GM21737 (cell line): ENCODE data around the gene SRCAP.
"Not testable (repeated sequence)": the region's sequence is repeated elsewhere in the genome, so short reads cannot be mapped to it uniquely, and the experiment has no call there.

ENCODE experiments used
- ATAC-seq: cut with Tn5 transposase; IDR thresholded peaks from one replicate; pipeline ENCODE4 v1.9.1; 2021; ENCODE audit warnings: mild to moderate bottlenecking, moderate library complexity; ENCODE audit not compliant: unreplicated experiment

Gene SRCAP

DNA sequence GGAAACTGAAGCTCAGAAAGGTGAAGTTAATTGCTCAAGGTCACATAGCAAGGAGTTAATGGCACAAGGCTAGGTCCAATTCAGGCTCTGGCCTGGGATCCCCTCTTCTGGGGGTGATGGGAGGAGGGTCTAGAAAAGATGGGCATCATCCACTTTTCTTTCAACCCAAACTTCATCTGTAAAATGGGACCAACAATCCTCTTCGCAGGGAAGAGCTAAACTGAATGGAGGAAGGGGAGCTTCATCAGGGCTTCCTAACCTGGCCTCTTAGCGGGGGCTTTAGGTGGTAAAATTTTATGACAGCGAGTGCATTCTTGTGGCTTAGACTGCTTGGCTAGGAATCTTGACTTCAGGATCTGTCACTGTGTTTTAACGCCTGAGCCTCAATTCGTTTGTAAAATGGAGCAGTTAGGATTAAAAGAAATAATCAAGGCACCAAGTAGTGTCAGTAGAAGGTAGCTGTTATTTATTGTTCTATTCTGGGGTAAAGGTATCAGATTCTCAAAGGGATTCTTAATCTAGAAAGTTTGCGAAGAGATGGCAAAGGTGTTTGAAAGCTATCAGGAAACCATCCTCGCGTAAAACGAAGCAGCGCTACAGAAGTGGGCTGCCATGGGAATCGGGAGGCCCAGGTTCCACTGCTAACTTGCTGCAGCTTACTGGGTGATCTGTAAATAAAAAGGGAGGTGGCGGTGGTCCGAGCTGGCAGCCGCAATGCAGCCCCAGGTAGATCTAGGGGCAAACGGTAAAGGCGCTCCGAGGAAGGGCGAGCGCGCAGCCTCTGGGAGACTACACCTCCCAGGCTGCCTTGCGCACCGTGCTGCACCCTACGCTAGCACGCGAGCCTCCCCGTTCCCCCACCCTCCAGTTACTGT, 1.5 kb upstream of the SRCAP start:
- no peak for ATAC-seq

DNA sequence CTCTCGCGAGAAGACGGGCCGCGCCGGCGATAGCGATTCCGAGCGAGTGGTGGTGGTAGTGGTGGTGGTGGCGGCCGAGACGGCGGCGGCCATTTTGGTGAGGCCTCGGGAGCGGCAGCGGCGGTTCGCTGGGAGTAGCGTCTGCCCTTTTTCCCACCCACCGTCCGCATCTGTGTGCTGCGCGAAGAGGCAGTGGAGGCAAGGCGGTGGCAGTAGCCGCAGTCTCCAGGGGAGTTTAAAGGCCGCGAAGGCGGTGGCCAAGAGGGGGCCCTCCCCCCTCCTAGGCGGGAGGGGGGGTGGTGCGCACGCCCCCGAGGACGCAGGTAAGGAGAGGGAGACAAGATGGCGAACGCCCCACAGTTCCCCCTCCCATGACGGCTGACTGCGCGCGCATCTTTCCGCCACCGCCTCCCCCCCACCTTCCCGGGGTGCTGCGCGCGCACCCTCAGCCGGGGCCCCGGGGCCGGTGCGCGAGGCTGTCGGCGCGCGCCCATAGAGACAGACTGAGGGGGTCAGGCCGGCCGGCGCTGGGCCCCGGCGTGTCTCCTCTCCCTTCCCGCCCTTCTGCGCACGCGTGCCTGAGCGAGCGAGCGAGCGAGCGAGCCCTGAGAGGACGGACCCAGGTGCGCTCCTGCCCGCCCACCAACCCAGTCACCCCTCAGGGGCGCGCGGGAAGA, 694 bp upstream of the SRCAP start:
- ATAC-seq: peak; percentile 79

DNA sequence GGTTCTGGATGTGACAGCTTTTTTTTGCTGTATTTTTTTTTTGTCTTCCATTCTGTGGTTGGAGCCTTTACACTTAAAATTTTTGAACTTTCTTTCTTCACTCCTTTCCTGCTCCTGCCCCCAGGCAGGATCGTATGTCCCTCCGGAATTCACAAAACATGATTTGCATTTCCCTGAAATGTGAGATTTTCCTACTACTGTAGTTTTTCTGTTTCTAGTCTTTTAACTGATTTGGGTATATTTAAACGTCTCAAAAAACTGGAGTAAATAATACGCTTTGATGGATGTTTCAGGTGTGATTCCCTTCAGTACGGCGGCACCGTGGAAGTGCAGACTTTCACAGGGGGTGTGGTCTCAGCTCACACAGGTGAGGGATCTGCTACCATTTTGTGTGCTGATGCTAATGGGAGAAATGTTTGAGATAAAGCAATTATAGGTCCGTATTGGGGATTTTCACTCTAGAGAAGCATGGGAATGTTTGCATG, 686 bp downstream of the SRCAP start:
- no peak for ATAC-seq

DNA sequence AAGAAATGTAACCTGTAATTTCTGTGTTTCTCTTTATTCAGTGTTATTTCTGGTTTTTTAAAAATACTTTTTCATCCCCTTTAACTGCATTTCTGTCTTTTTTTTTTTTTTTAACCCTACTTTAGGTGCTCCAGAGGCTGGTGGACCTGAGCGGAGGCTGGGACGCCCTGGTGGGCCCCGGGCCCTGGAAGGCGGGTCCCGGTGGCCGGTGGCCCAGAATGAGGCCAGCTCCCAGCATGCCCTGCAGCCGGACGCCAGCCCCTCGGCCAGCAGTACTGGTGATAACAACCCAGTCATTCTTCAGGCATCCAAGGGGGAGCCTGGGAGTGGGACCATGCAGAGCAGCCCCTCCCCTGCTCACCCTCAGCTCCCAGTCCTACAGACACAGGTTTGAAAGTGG, 1.5 kb downstream of the SRCAP start:
- ATAC-seq: no peak

DNA sequence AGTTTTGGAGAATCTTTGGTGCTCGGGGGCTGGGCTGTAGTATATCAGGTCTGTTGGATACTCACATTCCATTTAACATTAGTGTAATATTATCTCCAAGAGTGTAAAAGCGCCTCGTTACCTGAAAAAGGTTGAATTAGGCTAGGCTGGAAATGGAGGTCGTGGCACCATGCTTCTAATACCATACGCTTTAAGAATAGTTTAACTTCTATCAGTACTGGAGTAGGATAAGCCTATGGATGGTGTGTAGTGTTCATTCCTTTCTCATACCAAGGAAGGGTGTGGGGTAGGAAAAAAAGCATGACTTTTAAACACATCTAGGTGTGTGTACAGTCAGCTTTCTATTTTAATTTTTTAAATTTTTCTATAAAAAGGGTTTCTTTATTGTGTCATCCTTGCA, 2.0 kb downstream of the SRCAP start:
- ATAC-seq: no peak

DNA sequence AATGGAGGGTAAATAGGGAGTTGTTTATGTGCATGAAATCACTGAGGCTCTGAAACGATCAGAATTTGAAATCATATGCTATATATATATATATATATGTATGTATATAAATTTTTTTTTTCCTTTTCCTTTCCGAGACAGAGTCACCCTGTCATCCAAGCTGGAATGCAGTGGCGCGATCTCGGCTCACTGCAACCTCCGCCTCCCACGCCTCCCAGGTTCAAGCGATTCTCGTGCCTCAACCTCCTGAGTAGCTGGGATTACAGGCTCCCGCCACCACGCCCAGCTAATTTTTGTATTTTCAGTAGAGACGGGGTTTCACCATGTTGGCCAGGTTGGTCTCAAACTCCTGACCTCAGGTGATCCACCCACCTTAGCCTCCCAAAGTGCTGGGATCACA, 4.1 kb downstream of the SRCAP start:
- not testable (repeated sequence) for ATAC-seq

DNA sequence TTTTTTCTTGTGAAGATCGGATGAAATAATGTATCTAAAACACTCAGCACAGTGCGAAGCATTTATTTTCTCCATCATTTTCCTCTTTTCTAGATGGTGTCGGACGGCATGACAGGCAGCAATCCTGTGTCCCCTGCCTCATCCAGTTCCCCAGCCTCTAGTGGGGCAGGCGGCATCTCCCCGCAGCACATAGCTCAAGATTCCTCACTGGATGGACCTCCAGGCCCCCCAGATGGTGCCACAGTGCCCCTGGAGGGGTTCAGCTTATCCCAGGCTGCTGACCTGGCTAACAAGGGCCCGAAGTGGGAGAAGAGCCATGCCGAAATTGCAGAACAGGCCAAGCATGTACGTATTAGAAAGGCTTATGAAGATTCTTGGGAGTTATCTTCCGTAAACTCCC, 5.0 kb downstream of the SRCAP start:
- ATAC-seq: no peak

DNA sequence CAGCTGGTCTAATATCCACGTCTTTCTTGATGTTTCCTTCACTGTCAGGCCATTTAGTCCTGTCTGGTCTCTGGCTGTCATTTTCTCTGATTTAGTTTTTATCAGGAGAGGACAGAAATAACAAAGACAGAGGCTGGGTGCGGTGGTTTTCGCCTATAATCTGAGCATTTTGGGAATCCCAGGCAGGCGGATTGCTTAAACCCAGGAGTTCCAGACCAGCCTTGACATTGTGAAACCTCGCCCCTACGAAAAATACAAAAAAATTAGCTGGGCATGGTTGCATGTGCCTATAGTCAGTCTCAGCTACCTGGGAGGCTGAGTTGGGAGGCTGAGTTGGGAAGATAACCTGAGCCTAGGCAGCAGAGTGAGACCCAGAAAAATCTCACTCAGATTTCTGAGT, 7.1 kb downstream of the SRCAP start:
- ATAC-seq: no peak

DNA sequence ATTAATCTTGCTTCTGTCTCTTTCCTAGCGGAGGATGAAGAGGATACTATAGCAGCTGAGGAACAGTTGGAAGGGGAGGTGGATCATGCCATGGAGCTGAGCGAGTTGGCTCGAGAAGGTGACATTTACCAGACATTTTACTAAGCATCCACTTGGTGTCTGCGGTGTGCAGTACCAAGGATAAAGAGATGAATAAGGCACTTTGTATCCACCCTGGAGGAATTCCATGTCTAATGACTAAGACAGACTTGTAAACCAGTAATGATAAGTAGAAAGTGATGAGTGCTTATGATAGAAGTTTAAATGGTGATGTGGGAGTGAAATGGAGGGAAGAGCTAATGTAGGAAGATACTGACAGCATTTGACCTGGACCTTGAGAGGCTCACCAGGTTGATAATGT, 12.0 kb downstream of the SRCAP start:
- ATAC-seq: no peak

DNA sequence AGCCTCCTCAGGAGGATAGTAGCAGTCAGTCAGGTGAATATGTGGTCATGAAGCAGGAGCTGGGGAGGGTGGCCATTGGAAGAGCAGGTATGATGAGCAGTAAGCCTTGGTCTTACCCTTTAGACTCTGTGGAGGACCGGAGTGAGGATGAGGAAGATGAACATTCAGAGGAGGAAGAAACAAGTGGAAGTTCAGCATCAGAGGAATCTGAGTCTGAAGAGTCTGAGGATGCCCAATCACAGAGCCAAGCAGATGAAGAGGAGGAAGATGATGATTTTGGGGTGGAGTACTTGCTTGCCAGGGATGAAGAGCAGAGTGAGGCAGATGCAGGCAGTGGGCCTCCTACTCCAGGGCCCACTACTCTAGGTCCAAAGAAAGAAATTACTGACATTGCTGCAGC, 12.7 kb downstream of the SRCAP start:
- no peak for ATAC-seq

DNA sequence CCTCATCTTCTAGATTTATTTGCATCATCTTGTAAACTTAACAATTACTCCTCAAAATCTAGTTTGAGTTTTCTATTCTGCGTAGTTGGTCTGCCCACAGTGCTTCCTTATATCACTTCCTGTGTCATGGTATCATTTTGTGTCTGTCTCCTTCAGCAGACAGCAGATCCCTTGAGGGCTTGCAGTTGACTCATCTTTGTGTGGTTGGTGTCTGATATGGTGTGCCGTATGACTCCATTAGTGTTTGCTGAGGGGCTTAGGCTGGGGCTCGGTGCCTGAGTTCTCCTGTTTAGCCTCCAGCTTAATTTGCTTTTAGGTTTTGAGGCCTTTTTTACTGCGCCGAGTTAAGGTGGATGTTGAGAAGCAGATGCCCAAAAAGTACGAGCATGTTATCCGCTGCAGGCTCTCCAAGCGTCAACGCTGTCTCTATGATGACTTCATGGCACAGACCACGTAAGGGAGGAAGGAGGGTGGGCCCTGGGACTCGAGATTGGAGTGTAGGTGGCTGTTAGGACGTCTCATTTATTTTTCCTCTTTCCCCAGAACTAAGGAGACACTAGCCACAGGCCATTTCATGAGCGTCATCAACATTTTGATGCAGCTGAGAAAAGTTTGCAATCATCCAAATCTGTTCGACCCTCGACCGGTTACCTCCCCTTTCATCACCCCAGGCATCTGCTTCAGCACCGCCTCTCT, 16.9 kb downstream of the SRCAP start:
- ATAC-seq: no peak

DNA sequence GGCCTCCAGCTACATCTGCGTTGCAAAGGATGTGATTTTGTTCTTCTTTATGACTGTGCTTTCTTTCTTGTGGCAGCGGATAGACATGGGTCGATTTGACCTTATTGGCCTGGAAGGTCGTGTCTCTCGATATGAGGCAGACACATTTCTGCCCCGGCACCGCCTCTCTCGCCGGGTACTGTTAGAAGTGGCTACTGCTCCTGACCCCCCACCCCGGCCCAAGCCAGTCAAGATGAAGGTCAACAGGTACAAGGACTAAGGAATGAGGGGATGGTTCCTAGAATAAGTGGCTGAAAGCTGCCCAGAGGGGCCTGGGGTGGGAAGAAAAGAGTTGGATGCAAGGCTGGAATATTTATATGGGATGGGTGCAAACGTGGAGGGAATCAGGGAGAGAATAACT, 21.1 kb downstream of the SRCAP start:
- no peak for ATAC-seq

DNA sequence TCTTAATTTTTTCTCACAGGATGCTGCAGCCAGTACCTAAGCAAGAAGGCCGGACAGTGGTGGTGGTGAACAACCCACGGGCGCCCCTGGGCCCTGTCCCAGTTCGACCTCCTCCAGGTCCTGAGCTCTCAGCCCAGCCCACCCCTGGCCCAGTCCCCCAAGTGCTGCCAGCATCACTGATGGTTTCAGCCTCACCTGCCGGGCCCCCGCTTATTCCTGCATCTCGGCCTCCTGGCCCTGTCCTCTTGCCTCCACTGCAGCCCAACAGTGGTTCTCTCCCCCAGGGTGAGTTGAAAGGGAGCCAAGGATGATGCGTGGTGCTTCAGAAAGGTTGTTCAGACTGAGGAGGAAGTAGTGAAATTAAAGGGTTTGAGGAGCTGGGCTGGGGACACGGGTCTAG, 21.7 kb downstream of the SRCAP start:
- ATAC-seq: no peak

DNA sequence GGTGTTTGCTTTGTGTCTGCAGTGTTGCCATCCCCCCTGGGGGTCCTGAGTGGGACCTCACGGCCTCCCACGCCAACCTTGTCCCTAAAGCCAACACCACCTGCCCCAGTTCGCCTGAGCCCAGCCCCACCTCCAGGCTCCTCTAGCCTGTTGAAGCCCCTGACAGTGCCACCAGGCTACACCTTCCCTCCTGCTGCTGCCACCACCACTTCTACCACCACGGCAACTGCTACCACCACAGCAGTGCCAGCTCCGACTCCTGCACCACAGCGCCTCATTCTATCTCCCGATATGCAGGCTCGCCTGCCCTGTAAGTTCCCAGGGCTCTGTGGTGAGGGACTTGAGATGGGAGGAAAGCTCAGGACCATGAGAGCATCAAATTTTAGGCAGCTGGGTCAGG, 22.2 kb downstream of the SRCAP start:
- no peak for ATAC-seq

DNA sequence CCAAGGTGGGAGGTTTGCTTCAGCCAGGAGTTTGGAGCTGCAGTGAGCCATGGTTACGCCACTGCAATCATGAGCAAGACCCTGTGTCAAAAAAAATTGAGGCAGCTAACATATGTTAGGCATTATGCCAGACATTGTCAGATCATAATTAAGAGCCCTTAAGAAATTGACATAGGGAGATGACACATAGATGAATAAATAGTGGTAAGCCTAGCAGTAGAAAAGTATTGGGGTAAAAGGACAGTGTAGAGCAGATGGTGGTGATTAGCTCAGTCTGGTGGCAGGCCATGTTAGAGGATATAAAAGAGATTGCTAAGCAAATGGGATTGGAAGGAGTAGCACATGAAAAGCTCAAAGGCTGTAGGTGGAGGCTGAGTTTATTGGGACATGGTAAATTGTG, 22.6 kb downstream of the SRCAP start:
- ATAC-seq: no peak

DNA sequence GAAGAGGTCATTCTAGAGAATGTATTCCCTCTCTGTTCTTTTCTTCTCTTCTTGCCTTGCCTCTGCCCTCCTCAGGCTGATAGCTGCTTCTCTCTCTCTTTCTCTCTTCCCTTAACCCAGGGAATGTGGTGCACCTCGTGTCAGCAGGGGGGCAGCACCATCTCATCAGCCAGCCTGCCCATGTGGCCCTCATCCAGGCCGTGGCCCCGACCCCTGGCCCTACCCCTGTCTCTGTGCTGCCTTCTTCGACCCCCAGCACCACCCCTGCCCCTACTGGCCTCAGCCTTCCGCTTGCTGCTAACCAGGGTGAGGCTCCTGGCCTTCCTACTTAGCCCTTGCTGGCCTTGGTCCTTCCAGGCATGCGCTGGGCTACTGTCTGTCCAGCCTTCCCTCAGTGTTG, 23.5 kb downstream of the SRCAP start:
- no peak for ATAC-seq

DNA sequence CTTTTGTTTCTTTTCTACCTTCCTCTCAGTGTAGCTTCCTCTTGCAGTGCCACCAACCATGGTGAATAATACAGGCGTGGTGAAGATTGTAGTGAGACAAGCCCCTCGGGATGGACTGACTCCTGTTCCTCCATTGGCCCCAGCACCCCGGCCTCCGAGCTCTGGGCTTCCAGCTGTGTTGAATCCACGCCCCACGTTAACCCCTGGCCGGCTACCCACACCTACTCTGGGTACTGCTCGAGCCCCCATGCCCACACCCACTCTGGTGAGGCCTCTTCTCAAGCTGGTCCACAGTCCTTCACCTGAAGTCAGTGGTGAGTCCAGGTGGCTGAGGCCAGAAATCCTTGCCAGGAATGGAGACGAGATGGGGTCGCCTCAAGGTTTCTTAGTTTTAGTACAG, 23.9 kb downstream of the SRCAP start:
- no peak for ATAC-seq

DNA sequence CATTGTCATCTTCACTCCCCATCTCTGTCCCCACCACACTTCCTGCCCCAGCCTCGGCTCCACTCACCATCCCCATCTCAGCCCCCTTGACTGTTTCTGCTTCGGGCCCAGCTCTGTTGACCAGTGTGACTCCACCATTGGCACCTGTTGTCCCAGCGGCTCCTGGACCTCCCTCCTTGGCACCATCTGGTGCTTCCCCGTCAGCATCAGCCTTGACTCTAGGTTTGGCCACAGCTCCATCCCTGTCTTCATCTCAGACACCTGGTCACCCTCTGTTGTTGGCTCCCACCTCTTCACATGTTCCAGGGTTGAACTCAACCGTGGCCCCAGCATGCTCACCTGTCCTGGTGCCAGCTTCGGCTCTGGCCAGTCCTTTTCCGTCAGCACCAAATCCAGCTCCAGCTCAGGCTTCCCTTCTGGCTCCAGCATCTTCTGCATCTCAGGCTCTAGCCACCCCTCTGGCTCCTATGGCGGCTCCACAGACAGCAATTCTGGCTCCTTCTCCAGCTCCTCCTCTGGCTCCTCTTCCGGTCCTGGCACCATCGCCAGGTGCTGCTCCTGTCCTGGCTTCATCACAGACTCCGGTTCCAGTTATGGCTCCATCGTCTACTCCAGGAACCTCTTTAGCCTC, 24.9 kb downstream of the SRCAP start:
- ATAC-seq: no peak

DNA sequence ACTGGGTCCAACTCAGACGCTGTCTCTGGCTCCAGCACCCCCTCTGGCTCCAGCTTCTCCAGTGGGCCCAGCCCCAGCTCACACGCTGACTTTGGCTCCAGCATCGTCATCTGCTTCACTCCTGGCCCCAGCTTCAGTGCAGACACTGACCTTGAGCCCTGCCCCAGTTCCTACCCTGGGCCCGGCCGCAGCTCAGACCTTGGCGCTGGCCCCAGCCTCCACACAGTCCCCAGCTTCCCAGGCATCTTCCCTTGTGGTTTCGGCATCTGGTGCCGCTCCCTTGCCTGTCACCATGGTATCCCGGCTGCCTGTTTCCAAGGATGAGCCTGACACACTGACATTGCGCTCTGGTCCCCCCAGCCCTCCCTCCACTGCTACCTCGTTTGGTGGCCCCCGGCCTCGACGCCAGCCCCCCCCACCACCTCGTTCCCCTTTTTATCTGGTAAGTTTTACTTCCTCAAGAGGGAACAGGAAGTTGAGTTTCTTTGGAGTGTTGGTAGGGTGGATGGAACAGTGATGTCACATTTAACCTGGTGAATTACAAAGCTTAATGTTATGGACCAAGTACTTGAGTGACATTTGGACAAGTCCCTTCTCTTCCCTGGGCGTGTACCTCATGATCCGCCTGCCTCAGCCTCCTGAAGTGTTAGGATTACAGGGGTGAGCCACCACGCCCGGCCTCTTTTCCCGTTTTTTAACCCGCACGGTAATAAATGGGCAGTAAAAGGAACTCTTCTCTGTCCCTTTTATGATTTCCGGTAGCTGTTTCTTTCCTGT, 25.9 kb downstream of the SRCAP start:
- no peak for ATAC-seq

DNA sequence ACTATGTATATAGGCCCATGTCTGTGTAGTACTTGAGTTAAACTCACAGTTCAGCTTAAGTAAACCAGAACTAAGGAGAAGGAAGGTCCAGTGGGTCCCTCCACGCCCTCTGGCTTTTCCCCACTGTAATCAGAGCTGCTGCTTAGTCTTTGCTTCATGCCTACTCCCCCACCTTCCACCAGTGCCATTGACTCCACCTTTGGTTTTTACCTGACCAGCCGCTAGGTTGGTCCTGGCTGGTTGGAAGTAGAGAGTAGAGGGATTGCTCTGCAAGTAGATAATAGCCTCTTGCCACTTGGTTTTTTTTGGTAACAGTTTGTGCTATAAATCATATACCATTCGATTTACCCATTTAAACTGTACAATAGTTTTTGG, 26.4 kb downstream of the SRCAP start:
- ATAC-seq: no peak

DNA sequence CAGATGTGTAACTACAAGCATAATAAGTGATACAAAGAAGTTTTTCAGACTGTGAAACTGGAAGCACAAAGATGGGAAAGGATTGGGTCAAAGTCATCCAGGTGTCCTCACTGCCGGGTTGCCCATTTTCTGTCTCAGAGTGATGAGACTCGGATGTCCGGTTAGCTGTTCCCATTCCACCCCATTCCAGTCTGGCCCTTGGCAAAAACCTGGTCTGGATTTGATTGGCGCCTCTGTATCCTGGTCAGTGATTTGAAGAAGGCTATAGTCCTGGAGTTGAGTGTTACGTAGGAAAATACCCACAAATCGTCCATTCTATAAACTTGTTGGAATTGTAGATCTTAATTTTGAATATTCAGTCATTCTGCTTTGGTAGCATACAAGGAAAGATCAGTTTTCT, 29.4 kb downstream of the SRCAP start:
- no peak for ATAC-seq
